ENCODE measurements around the gene ZDHHC23. TPM values are rescaled to one million over a fixed set of nuclear protein-coding genes. Genes with fewer than 3 reads are reported as not detected.

ZDHHC23 gene
- polyA plus RNA-seq, 3 donors = 0.05 to 0.87 (median 0.28) TPM

GRCh38 chr3:113977822-113978221 lies 30.0 kb downstream of the ZDHHC23 start:
- no CpG with 5 or more reads among the region's 4 CpGs for WGBS (ENCODE audit: insufficient coverage)
- no peak for DNase-seq
- H3K27me3 Mint-ChIP-seq (ENCODE audit: low read depth in 3 of 3) = no peaks in the 10 kb centered on the region
- peaks cover 6 to 12% of the 10 kb centered on the region in 2 donors for H3K9me3 ChIP-seq (replicated peaks in 1 of 2; ENCODE audit: control insufficient read depth in 1 of 2, insufficient read depth in 1 of 2, low read length in 2 of 2)
- H3K9me3 Mint-ChIP-seq = peaks cover 9 to 19% (median 17%) of the 10 kb centered on the region in 7 donors
- H3K4me3 Mint-ChIP-seq = no peak overlapping the region
- no peaks in the 10 kb centered on the region for H3K79me2 ChIP-seq (ENCODE audit: insufficient read depth, low read length)
- H3K36me3 ChIP-seq (replicated peaks in 1 of 2; ENCODE audit: control insufficient read depth in 1 of 2, insufficient read depth in 2 of 2, low read length in 2 of 2) = no peaks in the 10 kb centered on the region
- no peaks in the 10 kb centered on the region for H3K27me3 ChIP-seq (ENCODE audit: control insufficient read depth in 2 of 2, insufficient read depth in 2 of 2, low read length in 2 of 2)
- no peak overlapping the region for H3K27ac Mint-ChIP-seq
- H3K27ac ChIP-seq (ENCODE audit: low read depth in 1 of 2, low read length in 2 of 2) = no peak overlapping the region
- no peak overlapping the region for H2AFZ ChIP-seq (ENCODE audit: insufficient read depth, low read depth, low read length, poor library complexity, severe bottlenecking)
- H3K4me2 ChIP-seq (replicated peaks; ENCODE audit: extremely low read depth, low read length, poor library complexity, severe bottlenecking) = no peak overlapping the region
- no peak overlapping the region for H3K4me3 ChIP-seq (replicated peaks in 1 of 3; ENCODE audit: low read depth in 2 of 3, low read length in 3 of 3)
- peaks cover 2% of the 10 kb centered on the region for H3K4me1 Mint-ChIP-seq
- H4K20me1 ChIP-seq (ENCODE audit: insufficient read depth, low read length) = no peaks in the 10 kb centered on the region
- no peak for TF ChIP-seq CTCF (IDR thresholded peaks at IDR 0.05)
- intact Hi-C loops (cut with micrococcal nuclease) = no loop called here
- no peak overlapping the region for H3K9ac ChIP-seq (ENCODE audit: insufficient read depth, low read length, poor library complexity, severe bottlenecking)
- peaks cover 18 to 20% of the 10 kb centered on the region in 2 donors for H3K36me3 Mint-ChIP-seq
- no peaks in the 10 kb centered on the region for H3K4me1 ChIP-seq (ENCODE audit: control insufficient read depth in 1 of 2, insufficient read depth in 2 of 2, low read length in 2 of 2)

- Mint-ChIP-seq H3K4me3 (no peak overlapping the region), H3K27ac (no peak overlapping the region), H3K4me1 (peaks cover 2% of the 10 kb centered on the region), H3K27me3 (ENCODE audit: low read depth in 3 of 3) (no peaks in the 10 kb centered on the region), H3K9me3 (peaks cover 0 to 2% (median 0%) of the 10 kb centered on the region in 7 donors), H3K36me3 (peaks cover 7 to 16% of the 10 kb centered on the region in 2 donors)
- no CpG with 5 or more reads among the region's 1 CpG for WGBS (ENCODE audit: insufficient coverage)
- intact Hi-C loops (cut with micrococcal nuclease) = no loop called here
- Histone ChIP-seq H2AFZ (ENCODE audit: insufficient read depth, low read depth, low read length, poor library complexity, severe bottlenecking) (no peak overlapping the region), H3K4me3 (replicated peaks in 1 of 3; ENCODE audit: low read depth in 2 of 3, low read length in 3 of 3) (no peak overlapping the region), H3K27ac (ENCODE audit: low read depth in 1 of 2, low read length in 2 of 2) (no peak overlapping the region), H3K27me3 (ENCODE audit: control insufficient read depth in 2 of 2, insufficient read depth in 2 of 2, low read length in 2 of 2) (no peaks in the 10 kb centered on the region), H4K20me1 (ENCODE audit: insufficient read depth, low read length) (no peaks in the 10 kb centered on the region), H3K4me1 (ENCODE audit: control insufficient read depth in 1 of 2, insufficient read depth in 2 of 2, low read length in 2 of 2) (no peaks in the 10 kb centered on the region), H3K4me2 (replicated peaks; ENCODE audit: extremely low read depth, low read length, poor library complexity, severe bottlenecking) (no peak overlapping the region), H3K79me2 (ENCODE audit: insufficient read depth, low read length) (no peaks in the 10 kb centered on the region), H3K36me3 (replicated peaks in 1 of 2; ENCODE audit: control insufficient read depth in 1 of 2, insufficient read depth in 2 of 2, low read length in 2 of 2) (no peaks in the 10 kb centered on the region), H3K9ac (ENCODE audit: insufficient read depth, low read length, poor library complexity, severe bottlenecking) (no peak overlapping the region), H3K9me3 (replicated peaks in 1 of 2; ENCODE audit: control insufficient read depth in 1 of 2, insufficient read depth in 1 of 2, low read length in 2 of 2) (no peaks in the 10 kb centered on the region)
- DNase-seq = no peak
- no peak for TF ChIP-seq CTCF (IDR thresholded peaks at IDR 0.05)
Observed at GRCh38 chr3:113979916-113980315, 32.1 kb downstream of the ZDHHC23 start.

Data from CD14-positive monocyte (primary cell).